Measurements from ENCODE around the gene HUWE1.

HUWE1 gene, protein sequence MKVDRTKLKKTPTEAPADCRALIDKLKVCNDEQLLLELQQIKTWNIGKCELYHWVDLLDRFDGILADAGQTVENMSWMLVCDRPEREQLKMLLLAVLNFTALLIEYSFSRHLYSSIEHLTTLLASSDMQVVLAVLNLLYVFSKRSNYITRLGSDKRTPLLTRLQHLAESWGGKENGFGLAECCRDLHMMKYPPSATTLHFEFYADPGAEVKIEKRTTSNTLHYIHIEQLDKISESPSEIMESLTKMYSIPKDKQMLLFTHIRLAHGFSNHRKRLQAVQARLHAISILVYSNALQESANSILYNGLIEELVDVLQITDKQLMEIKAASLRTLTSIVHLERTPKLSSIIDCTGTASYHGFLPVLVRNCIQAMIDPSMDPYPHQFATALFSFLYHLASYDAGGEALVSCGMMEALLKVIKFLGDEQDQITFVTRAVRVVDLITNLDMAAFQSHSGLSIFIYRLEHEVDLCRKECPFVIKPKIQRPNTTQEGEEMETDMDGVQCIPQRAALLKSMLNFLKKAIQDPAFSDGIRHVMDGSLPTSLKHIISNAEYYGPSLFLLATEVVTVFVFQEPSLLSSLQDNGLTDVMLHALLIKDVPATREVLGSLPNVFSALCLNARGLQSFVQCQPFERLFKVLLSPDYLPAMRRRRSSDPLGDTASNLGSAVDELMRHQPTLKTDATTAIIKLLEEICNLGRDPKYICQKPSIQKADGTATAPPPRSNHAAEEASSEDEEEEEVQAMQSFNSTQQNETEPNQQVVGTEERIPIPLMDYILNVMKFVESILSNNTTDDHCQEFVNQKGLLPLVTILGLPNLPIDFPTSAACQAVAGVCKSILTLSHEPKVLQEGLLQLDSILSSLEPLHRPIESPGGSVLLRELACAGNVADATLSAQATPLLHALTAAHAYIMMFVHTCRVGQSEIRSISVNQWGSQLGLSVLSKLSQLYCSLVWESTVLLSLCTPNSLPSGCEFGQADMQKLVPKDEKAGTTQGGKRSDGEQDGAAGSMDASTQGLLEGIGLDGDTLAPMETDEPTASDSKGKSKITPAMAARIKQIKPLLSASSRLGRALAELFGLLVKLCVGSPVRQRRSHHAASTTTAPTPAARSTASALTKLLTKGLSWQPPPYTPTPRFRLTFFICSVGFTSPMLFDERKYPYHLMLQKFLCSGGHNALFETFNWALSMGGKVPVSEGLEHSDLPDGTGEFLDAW (N-terminal part only)

DNA sequence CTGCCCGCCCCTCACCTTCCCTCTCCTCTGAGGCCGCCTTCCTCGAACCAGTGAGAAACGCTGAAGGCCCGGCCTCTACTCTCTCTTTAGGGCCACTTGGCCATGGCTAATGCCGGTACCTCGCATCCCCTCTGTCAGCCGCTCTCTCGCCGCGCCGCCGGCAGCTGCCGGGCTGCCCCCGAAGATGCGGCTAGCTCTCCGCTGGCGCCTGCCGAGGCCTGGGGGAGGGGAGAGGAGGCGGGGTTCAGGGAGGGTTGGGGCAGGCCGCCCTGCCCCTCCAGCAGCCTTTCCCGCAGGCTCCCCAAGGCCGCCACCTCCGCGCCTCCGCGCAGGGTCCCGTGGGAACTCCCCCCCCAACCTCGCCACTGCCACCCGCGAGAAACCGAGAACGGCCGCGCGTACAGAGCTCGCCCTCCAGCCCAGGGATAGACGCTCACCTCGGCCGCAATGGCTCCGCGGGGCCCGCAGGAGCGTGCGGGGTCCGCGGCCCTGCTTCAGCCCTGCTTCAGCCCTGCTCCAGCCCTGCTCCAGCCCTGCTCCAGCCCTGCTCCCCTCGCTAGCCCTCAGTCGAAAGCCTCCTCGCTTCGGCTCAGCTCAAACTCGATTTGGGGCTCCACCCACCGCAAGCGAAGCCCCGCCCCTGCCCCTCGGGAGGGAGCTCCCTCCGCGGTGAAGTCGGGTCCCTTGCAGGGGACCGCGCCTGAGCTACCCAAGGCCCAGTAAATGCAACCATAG lies at the start of gene HUWE1:
HUWE1 (minus strand) TSS at position 569 of the 735 bp plus-strand sequence. CDS start 32,612 bp downstream, outside the sequence.
- TF ChIP-seq, protein P1, sequence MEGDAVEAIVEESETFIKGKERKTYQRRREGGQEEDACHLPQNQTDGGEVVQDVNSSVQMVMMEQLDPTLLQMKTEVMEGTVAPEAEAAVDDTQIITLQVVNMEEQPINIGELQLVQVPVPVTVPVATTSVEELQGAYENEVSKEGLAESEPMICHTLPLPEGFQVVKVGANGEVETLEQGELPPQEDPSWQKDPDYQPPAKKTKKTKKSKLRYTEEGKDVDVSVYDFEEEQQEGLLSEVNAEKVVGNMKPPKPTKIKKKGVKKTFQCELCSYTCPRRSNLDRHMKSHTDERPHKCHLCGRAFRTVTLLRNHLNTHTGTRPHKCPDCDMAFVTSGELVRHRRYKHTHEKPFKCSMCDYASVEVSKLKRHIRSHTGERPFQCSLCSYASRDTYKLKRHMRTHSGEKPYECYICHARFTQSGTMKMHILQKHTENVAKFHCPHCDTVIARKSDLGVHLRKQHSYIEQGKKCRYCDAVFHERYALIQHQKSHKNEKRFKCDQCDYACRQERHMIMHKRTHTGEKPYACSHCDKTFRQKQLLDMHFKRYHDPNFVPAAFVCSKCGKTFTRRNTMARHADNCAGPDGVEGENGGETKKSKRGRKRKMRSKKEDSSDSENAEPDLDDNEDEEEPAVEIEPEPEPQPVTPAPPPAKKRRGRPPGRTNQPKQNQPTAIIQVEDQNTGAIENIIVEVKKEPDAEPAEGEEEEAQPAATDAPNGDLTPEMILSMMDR (IDR thresholded peaks at IDR 0.05; ENCODE audit: insufficient read depth, low read length, missing control alignments), result no peak
- ChIA-PET CTCF (interaction anchor here (0.6 to 0.8 kb wide), 2 partner anchors 24 to 146 kb away, joined by 3 read pairs; no protein-coding TSS in a partner anchor), POLR2A (interaction anchor here (0.6 to 1.5 kb wide), 2 partner anchors 29 to 202 kb away, joined by 3 read pairs; no protein-coding TSS in a partner anchor)
- DNase-seq (ENCODE audit: low read depth, low spot score), result no peak
- H3K4me3 ChIP-seq (ENCODE audit: low read depth, low read length), result peak within 1 kb of the TSS; percentile 68

DNA sequence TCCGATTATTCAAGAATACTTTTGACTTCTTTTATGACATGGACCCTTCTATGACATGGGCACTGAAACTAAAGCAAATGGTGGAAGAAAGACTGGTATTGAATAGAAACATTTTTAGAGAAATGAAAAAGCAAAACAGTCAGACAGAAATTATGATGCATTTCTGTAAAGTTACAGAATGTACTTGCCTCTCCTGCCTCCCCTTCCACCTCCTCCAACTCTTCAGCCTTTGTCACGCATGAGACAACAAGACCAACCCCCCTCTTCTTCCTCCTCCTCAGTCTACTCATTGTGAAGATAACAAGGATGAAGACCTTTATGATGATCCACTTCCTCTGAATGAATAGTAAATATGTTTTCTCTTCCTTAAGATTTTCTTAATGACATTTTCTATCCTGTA lies 46.3 kb upstream of the HUWE1 start:
- DNase-seq (ENCODE audit: low read depth, low spot score), result no peak
- no peak overlapping the region for H3K4me3 ChIP-seq (ENCODE audit: low read depth, low read length)
- POLR2A ChIA-PET, result no interaction called here
- CTCF ChIA-PET, result no interaction called here
- TF ChIP-seq, protein P1 (IDR thresholded peaks at IDR 0.05; ENCODE audit: insufficient read depth, low read length, missing control alignments), result no peak

DNA sequence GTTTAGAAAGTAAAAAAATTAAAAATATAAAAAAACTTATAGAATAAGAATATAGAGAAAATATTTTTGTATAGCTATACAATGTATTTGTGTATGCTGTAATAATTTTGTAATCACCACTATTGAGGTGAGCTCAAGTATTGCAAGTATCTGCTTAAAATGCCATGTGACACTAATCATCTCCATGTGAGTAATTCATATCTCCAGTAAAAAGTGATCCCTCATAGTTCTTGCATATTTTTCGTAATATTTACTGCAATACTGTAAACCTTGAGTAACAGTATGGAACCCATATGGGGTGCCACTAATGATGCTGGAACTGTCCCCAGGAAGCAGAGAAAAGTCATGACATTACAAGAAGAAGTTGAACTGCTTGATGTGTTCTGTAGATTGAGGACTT lies 43.2 kb upstream of the HUWE1 start:
- TF ChIP-seq, protein P1 (IDR thresholded peaks at IDR 0.05; ENCODE audit: insufficient read depth, low read length, missing control alignments), result no peak
- H3K4me3 ChIP-seq (ENCODE audit: low read depth, low read length), result no peak overlapping the region
- ChIA-PET CTCF (interaction anchor here (0.6 to 0.9 kb wide), 2 partner anchors 13 to 51 kb away, joined by 3 to 4 read pairs; no protein-coding TSS in a partner anchor), POLR2A (interaction anchor here (1.2 kb wide), 1 partner anchor 46 kb away, joined by 6 read pairs; no protein-coding TSS in a partner anchor)
- no peak for DNase-seq (ENCODE audit: low read depth, low spot score)

DNA sequence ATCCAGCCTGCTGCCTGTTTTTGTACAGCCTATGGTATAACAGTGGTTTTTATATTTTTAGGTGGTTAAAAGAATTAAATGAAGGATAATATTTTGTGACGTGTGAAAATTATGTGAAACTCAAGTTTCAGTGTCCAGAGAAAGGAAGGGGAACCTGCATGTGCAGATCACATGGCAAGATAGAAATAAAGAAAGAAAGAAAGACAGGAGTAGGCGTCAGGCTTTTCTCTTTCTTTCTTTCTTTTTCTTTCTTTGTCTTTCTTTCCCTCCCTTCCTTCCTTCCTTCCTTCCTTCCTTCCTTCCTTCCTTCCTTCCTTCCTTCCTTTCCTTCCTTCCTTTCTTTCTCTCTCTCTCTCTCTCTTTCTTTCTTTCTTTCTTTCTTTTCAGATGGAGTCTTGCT lies 42.0 kb upstream of the HUWE1 start:
- no peak for DNase-seq (ENCODE audit: low read depth, low spot score)
- ChIA-PET POLR2A (no interaction called here), CTCF (no interaction called here)
- TF ChIP-seq, protein P1 (IDR thresholded peaks at IDR 0.05; ENCODE audit: insufficient read depth, low read length, missing control alignments), result no peak
- no peak overlapping the region for H3K4me3 ChIP-seq (ENCODE audit: low read depth, low read length)

DNA sequence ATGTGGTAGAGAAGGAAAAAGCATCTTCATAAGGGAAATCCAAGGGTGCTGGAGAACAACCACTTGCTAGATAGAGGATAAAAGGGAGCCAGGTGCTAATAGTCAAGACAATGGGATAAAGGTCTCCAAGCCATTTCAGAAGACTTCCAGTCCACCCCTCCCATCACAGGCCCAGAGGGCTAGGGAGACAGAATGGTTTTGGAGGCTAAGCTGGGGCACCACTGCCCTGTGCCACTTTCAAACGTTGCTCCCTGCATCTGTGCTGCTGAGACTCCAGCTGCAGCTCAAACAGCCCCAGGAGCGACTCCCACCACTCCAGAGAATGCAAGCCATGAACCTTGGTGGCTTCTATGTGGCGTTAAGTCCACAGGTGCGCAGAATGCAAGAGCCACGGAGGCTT lies 38.4 kb upstream of the HUWE1 start:
- POLR2A ChIA-PET, result no interaction called here
- H3K4me3 ChIP-seq (ENCODE audit: low read depth, low read length), result no peak overlapping the region
- TF ChIP-seq, protein P1 (IDR thresholded peaks at IDR 0.05; ENCODE audit: insufficient read depth, low read length, missing control alignments), result no peak
- CTCF ChIA-PET, result no interaction called here
- no peak for DNase-seq (ENCODE audit: low read depth, low spot score)

Data from AG04449 (cell line).